ENCODE results near the gene MYLK4.
"Not testable (repeated sequence)": the region's sequence is repeated elsewhere in the genome, so short reads cannot be mapped to it uniquely, and the experiment has no call there.

The MYLK4 gene

DNA sequence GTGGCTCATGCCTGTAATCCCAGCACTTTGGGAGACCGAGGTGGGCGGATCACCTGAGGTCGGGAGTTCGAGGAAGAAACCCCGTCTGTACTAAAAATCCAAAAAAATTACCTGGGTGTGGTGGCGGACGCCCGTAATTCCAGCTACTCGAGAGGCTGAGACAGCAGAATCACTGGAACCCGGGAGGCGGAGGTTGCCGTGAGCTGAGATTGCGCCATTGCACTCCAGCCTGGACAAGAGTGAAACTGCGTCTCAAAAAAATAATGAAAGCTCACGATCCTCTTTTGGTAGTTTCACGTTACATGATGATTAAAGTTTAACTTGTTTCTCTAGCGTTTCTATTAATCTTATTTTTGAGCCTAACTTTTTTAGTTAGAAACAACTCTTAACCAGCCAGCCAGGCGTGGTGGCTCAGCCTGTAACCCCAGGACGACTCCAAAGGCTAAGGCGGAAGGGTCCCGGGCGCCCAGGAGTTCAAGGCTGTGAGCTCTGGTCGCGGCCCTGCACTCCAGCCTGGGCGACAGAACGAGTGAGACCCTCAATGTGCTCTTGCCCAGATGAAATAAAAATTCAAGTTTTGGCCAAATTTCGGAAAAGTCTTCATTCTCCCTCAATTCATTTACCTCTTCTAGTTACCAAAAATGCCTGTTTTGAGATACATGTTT, 13.3 kb upstream of the MYLK4 start:
- TF ChIP-seq SUZ12 (IDR thresholded peaks at IDR 0.05; ENCODE audit: extremely low read depth, insufficient read depth, insufficient read length) (no peak), YY1 (IDR thresholded peaks at IDR 0.05; ENCODE audit: insufficient read depth, insufficient read length) (no peak), ZNF274 (IDR thresholded peaks at IDR 0.05; ENCODE audit: low read depth, low read length) (no peak)

GRCh38 chr6:2763345-2763841, 12.7 kb upstream of the MYLK4 start:
- H3K9ac ChIP-seq (ENCODE audit: insufficient read length, low read depth), result no peak overlapping the region
- H3K27me3 ChIP-seq (ENCODE audit: insufficient read depth, insufficient read length), result no peaks in the 10 kb centered on the region
- H3K4me3 ChIP-seq (ENCODE audit: insufficient read length, low read depth), result no peak overlapping the region
- H3K4me1 ChIP-seq (ENCODE audit: insufficient read depth, insufficient read length), result no peaks in the 10 kb centered on the region
- H3K9me3 ChIP-seq (ENCODE audit: insufficient read depth, low read length), result peaks cover 12% of the 10 kb centered on the region; the same call in 1 of the 2 replicates
- no peak for DNase-seq (ENCODE audit: low read depth, low spot score)
- peaks cover 8% of the 10 kb centered on the region for H3K36me3 ChIP-seq (ENCODE audit: insufficient read depth, insufficient read length, low read length)
- TF ChIP-seq YY1 (IDR thresholded peaks at IDR 0.05; ENCODE audit: insufficient read depth, insufficient read length) (no peak), SUZ12 (IDR thresholded peaks at IDR 0.05; ENCODE audit: extremely low read depth, insufficient read depth, insufficient read length) (no peak), ZNF274 (IDR thresholded peaks at IDR 0.05; ENCODE audit: low read depth, low read length) (no peak)

More for the DNA sequence above, 13.3 kb upstream of the MYLK4 start:
- no peak for DNase-seq (ENCODE audit: low read depth, low spot score)
- Histone ChIP-seq H3K27me3 (ENCODE audit: insufficient read depth, insufficient read length) (no peaks in the 10 kb centered on the region), H3K9ac (ENCODE audit: insufficient read length, low read depth) (peak overlapping the region; percentile 57), H3K9me3 (ENCODE audit: insufficient read depth, low read length) (peaks cover 12% of the 10 kb centered on the region; the same call in 1 of the 2 replicates), H3K4me1 (ENCODE audit: insufficient read depth, insufficient read length) (no peaks in the 10 kb centered on the region), H3K36me3 (ENCODE audit: insufficient read depth, insufficient read length, low read length) (peaks cover 10% of the 10 kb centered on the region), H3K4me3 (ENCODE audit: insufficient read length, low read depth) (peak overlapping the region; percentile 61)

DNA sequence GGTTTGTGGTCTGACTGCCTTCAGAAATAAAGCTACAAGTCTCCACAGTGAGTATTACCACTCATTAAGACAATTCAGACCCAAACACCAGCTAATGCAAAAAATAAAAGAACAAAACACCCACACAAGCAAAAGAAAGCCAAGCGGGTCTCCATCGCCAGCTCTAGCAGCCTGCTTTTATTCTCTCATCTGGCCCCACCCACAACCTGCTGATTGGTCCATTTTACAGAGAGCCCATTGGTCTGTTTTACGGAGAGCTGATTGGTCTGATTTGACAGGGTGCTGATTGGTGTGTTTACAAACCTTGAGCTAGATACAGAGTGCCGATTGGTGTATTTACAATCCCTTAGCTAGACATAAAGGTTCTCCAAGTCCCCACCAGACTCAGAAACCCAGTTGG, 12.1 kb upstream of the MYLK4 start:
- H3K9ac ChIP-seq (ENCODE audit: insufficient read length, low read depth); H3K36me3 ChIP-seq (ENCODE audit: insufficient read depth, insufficient read length, low read length); DNase-seq (ENCODE audit: low read depth, low spot score); H3K4me1 ChIP-seq (ENCODE audit: insufficient read depth, insufficient read length); H3K4me3 ChIP-seq (ENCODE audit: insufficient read length, low read depth); H3K27me3 ChIP-seq (ENCODE audit: insufficient read depth, insufficient read length): not testable (repeated sequence)
- H3K9me3 ChIP-seq (ENCODE audit: insufficient read depth, low read length), result peaks cover 12% of the 10 kb centered on the region; the same call in 1 of the 2 replicates

DNA sequence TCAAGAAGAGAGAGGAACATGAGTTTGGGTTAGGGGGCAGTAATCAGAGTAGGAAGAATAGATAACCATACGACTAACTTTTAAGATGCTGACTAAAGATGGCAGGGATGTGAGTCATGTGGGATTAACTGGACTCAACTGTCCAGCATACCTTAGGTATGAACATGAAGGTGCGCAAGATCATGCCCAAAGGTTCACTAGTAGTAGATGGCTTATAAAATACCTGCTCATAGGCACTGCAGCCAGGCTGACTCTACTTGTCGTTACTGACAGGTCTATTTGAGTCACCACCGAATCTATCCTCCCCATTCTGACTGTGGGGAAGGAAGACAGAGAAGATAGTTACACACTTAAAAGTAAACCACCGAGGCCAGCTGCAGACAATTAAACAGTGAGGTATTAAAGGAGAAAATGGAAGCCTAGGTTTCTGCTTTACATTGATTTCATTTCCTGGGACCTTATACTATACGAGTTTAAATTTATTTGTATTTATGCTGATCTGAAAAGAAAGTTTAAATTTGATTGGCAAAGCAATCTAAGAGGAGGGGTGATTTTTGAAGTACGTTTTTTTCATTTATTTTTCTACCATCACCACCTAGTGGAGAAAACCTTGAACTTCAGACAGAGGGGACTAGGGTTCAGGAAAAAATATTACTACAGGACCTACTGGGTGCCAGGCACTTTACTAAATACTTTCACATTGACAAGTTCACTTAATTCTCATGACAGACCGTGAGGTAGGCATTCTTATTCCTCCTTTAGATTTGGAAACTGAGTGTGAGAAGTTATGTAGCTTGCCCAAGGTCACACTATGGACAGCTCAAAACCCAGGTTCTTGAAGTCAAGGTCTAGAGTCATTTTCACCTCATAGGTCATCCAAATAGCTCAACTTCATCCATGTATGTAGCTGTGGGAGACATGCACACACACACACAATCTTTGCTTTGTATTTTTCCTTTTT, 10.4 kb upstream of the MYLK4 start:
- H3K9ac ChIP-seq (ENCODE audit: insufficient read length, low read depth), result no peak overlapping the region
- H3K36me3 ChIP-seq (ENCODE audit: insufficient read depth, insufficient read length, low read length), result no peaks in the 10 kb centered on the region
- H3K9me3 ChIP-seq (ENCODE audit: insufficient read depth, low read length), result peaks cover 12% of the 10 kb centered on the region; the same call in 1 of the 2 replicates
- no peak overlapping the region for H3K4me3 ChIP-seq (ENCODE audit: insufficient read length, low read depth)
- H3K27me3 ChIP-seq (ENCODE audit: insufficient read depth, insufficient read length), result no peaks in the 10 kb centered on the region
- TF ChIP-seq YY1 (IDR thresholded peaks at IDR 0.05; ENCODE audit: insufficient read depth, insufficient read length), result no peak
- no peak for TF ChIP-seq SUZ12 (IDR thresholded peaks at IDR 0.05; ENCODE audit: extremely low read depth, insufficient read depth, insufficient read length)
- no peak for TF ChIP-seq ZNF274 (IDR thresholded peaks at IDR 0.05; ENCODE audit: low read depth, low read length)
- no peaks in the 10 kb centered on the region for H3K4me1 ChIP-seq (ENCODE audit: insufficient read depth, insufficient read length)
- DNase-seq (ENCODE audit: low read depth, low spot score), result no peak

GRCh38 chr6:2758980-2759379, 8.3 kb upstream of the MYLK4 start:
- DNase-seq (ENCODE audit: low read depth, low spot score), result no peak
- peaks cover 12% of the 10 kb centered on the region; the same call in 1 of the 2 replicates for H3K9me3 ChIP-seq (ENCODE audit: insufficient read depth, low read length)
- H3K27me3 ChIP-seq (ENCODE audit: insufficient read depth, insufficient read length), result no peaks in the 10 kb centered on the region
- no peaks in the 10 kb centered on the region for H3K36me3 ChIP-seq (ENCODE audit: insufficient read depth, insufficient read length, low read length)
- no peak overlapping the region for H3K4me3 ChIP-seq (ENCODE audit: insufficient read length, low read depth)
- no peaks in the 10 kb centered on the region for H3K4me1 ChIP-seq (ENCODE audit: insufficient read depth, insufficient read length)
- no peak overlapping the region for H3K9ac ChIP-seq (ENCODE audit: insufficient read length, low read depth)
- TF ChIP-seq YY1 (IDR thresholded peaks at IDR 0.05; ENCODE audit: insufficient read depth, insufficient read length), result no peak
- no peak for TF ChIP-seq ZNF274 (IDR thresholded peaks at IDR 0.05; ENCODE audit: low read depth, low read length)
- no peak for TF ChIP-seq SUZ12 (IDR thresholded peaks at IDR 0.05; ENCODE audit: extremely low read depth, insufficient read depth, insufficient read length)

- no peak for TF ChIP-seq YY1 (IDR thresholded peaks at IDR 0.05; ENCODE audit: insufficient read depth, insufficient read length)
- TF ChIP-seq ZNF274 (IDR thresholded peaks at IDR 0.05; ENCODE audit: low read depth, low read length), result no peak
- no peak for TF ChIP-seq SUZ12 (IDR thresholded peaks at IDR 0.05; ENCODE audit: extremely low read depth, insufficient read depth, insufficient read length)
- Histone ChIP-seq H3K9ac (ENCODE audit: insufficient read length, low read depth) (no peak overlapping the region), H3K36me3 (ENCODE audit: insufficient read depth, insufficient read length, low read length) (no peaks in the 10 kb centered on the region), H3K4me1 (ENCODE audit: insufficient read depth, insufficient read length) (no peaks in the 10 kb centered on the region), H3K27me3 (ENCODE audit: insufficient read depth, insufficient read length) (no peaks in the 10 kb centered on the region), H3K4me3 (ENCODE audit: insufficient read length, low read depth) (no peak overlapping the region), H3K9me3 (ENCODE audit: insufficient read depth, low read length) (peaks cover 7% of the 10 kb centered on the region; the same call in 1 of the 2 replicates)
- no peak for DNase-seq (ENCODE audit: low read depth, low spot score)
These were observed 6.0 kb upstream of the MYLK4 start for GRCh38 chr6:2756687-2757224.

GRCh38 chr6:2756241-2756640, 5.5 kb upstream of the MYLK4 start:
- TF ChIP-seq YY1 (IDR thresholded peaks at IDR 0.05; ENCODE audit: insufficient read depth, insufficient read length), result no peak
- TF ChIP-seq ZNF274 (IDR thresholded peaks at IDR 0.05; ENCODE audit: low read depth, low read length), result no peak
- DNase-seq (ENCODE audit: low read depth, low spot score), result no peak
- H3K4me3 ChIP-seq (ENCODE audit: insufficient read length, low read depth), result no peak overlapping the region
- H3K9me3 ChIP-seq (ENCODE audit: insufficient read depth, low read length), result peaks cover 7% of the 10 kb centered on the region; the same call in 1 of the 2 replicates
- no peak overlapping the region for H3K9ac ChIP-seq (ENCODE audit: insufficient read length, low read depth)
- H3K4me1 ChIP-seq (ENCODE audit: insufficient read depth, insufficient read length), result no peaks in the 10 kb centered on the region
- H3K36me3 ChIP-seq (ENCODE audit: insufficient read depth, insufficient read length, low read length), result no peaks in the 10 kb centered on the region
- no peaks in the 10 kb centered on the region for H3K27me3 ChIP-seq (ENCODE audit: insufficient read depth, insufficient read length)

Measured in NT2/D1 (cell line).